CD4-positive, alpha-beta T cell (primary cell): Measurements from ENCODE around the gene TXNIP. TPM values are rescaled to one million over a fixed set of nuclear protein-coding genes. Genes with fewer than 3 reads are reported as not detected.
A peak's percentile ranks its signal among the peaks of the same experiment; 100 is the strongest.

Source experiments
- ATAC-seq: fragments of 200-7000 bp; cut with Tn5 transposase; one replicate; pipeline ENCODE4 v1.10.0; 2022; ENCODE audit warnings: mild to moderate bottlenecking; ENCODE audit not compliant: poor library complexity
- CTCF ChIA-PET: fragments of 350-600 bp; sonication (Branson Sonifier 250); formaldehyde crosslinking; loops from one replicate; lab custom pipeline; 2021; ENCODE audit warnings: antibody characterized with exemption, inconsistent platforms; lab: Charles Lee
- POLR2A ChIA-PET: fragments of 350-600 bp; sonication (Branson Sonifier 250); formaldehyde crosslinking; loops from one replicate; lab custom pipeline; 2021; ENCODE audit warnings: antibody characterized with exemption, inconsistent platforms; lab: Charles Lee
- DNase-seq, 14 experiments: peaks; one replicate each; pipeline ENCODE4 v3.0.0-alpha.2; 2013 to 2020; ENCODE audit warnings: mixed read lengths in 2 of 14
- H3K27ac ChIP-seq, 2 donors: one replicate each; pipeline versions ENCODE4 v1.5.1 to v1.7.0; 2013; ENCODE audit warnings: low read length in 2 of 2, low read depth in 1 of 2, mild to moderate bottlenecking in 1 of 2
- H3K27me3 ChIP-seq, 2 experiments: 1 replicate in 1 of 2; 2 replicates in 1 of 2; pipeline versions ENCODE4 v1.6.1 to v1.7.0; 2013; ENCODE audit warnings: low read length in 2 of 2, control low read depth in 1 of 2, mild to moderate bottlenecking in 1 of 2, moderate library complexity in 1 of 2; ENCODE audit not compliant: insufficient read depth in 2 of 2, control insufficient read depth in 1 of 2
- H3K36me3 ChIP-seq: one replicate; pipeline ENCODE4 v1.6.1; 2013; ENCODE audit warnings: low read length, control low read depth; ENCODE audit not compliant: insufficient read depth
- H3K4me1 ChIP-seq: one replicate; pipeline ENCODE4 v1.6.1; 2013; ENCODE audit warnings: low read length, control low read depth; ENCODE audit not compliant: insufficient read depth
- H3K4me3 ChIP-seq: one replicate; pipeline ENCODE4 v1.5.1; 2013; ENCODE audit warnings: mild to moderate bottlenecking, low read length, moderate library complexity
- H3K9me3 ChIP-seq, 2 experiments: 1 replicate in 1 of 2; 2 replicates in 1 of 2; pipeline versions ENCODE4 v1.6.1 to v1.7.0; 2013; ENCODE audit warnings: low read length in 2 of 2, mild to moderate bottlenecking in 2 of 2, control low read depth in 1 of 2, moderate library complexity in 1 of 2; ENCODE audit not compliant: control insufficient read depth in 1 of 2, insufficient read depth in 1 of 2
- H3K27ac Mint-ChIP-seq: one replicate; pipeline ENCODE4 v1.8.0; 2020; ENCODE audit warnings: mixed read lengths
- H3K27me3 Mint-ChIP-seq: one replicate; pipeline ENCODE4 v1.8.0; 2021; ENCODE audit warnings: mixed read lengths
- H3K36me3 Mint-ChIP-seq: one replicate; pipeline ENCODE4 v1.8.0; 2021; ENCODE audit warnings: low read depth, mixed read lengths
- H3K4me1 Mint-ChIP-seq: one replicate; pipeline ENCODE4 v1.8.0; 2021; ENCODE audit warnings: low read depth, mixed read lengths
- H3K4me3 Mint-ChIP-seq: one replicate; pipeline ENCODE4 v1.8.0; 2020; ENCODE audit warnings: mild to moderate bottlenecking, mixed read lengths
- H3K9me3 Mint-ChIP-seq: one replicate; pipeline ENCODE4 v1.8.0; 2020; ENCODE audit warnings: mixed read lengths
- CTCF ChIP-seq: fragments of 200-600 bp; IDR thresholded peaks from one replicate; pipeline ENCODE4 v1.8.0; 2022; ENCODE audit warnings: antibody characterized with exemption, mild to moderate bottlenecking
- intact Hi-C, 2 experiments: fragments of 100-400 bp; cut with DNase I in 1 of 2; cut with micrococcal nuclease in 1 of 2; formaldehyde crosslinking; loops; one replicate each; pipeline versions ENCODE4 v1.15.1 to v1.9.0; 2023 to 2025; cut with DNase I, micrococcal nuclease
- total RNA-seq, 174 experiments: library from RNA in 2 of 174; stranded (reverse) in 2 of 174; gene quantifications; one replicate each; pipeline ENCODE4 v1.2.3 and lab custom pipeline; 2021 to 2026

The TXNIP gene
- total RNA-seq, 2 experiments from 2014 or later = 1,317 to 1,358 TPM

DNA sequence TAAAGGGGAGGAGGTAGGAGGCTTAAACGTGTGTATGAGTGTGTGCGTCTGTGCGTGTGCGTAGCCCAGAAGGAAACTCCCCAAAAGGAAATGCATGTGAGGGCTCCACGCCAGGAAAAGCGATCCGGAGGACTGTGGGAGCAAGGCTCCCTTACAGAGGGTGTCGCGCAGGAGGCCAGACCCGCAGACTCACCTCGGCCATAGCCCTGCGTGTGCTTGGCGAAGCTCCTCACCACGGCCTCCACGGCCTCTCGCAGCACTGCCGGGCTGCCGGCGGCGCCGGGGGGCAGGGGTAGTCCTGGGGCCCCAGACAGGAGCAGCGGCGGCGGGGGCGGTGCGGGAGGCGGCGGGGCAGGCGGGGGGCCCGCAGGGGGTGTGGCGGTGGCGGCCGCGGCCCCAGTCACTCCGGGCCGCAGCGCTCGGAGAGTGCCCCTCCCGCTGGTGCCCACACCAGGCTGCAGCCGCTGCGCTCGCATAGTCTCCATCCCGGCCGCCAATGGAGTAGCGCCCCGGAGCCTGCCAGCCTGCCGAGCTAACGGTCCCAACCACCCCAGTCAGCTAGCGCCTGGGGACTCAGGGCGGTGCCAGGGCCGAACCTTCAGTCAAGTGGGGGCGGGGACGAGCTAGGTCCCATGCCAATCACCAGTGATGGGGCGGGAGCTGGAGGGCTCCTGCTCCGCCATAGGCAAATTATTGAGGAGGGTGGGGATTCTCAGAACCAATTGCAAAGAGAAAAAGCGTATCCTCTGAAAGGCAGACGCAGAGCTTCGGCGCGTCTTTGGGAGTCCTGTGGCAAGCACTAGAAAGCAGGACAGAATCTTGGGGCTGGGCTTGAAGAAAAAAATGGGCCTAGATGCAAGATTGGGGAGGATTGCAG lies 38.7 kb downstream of the TXNIP start, which contains the start of gene LIX1L:
LIX1L (minus strand) TSS at position 575 of the 877 bp plus-strand sequence; CDS start at position 485, 90 bp downstream.
- peak within 1 kb of the TSS; percentile 87 for H3K27ac Mint-ChIP-seq
- H3K9me3 ChIP-seq = no peaks in the 10 kb centered on the region
- POLR2A ChIA-PET = interaction anchor here (0.9 to 8.8 kb wide), 32 partner anchors 8 to 133 kb away, joined by 3 to 213 read pairs (median 7); partner anchors contain the start of genes ANKRD34A, ANKRD35, NUDT17 and PEX11B
- peaks cover 27% of the 10 kb centered on the region for H3K36me3 Mint-ChIP-seq
- peak within 1 kb of the TSS; percentile 96 for H3K4me3 Mint-ChIP-seq
- peaks cover 76% of the 10 kb centered on the region for H3K4me1 Mint-ChIP-seq
- ATAC-seq = peak; percentile 86
- H3K36me3 ChIP-seq = peaks cover 10% of the 10 kb centered on the region
- peak within 1 kb of the TSS; percentile 75 to 76 for H3K27ac ChIP-seq
- no peak for TF ChIP-seq CTCF
- no peaks in the 10 kb centered on the region for H3K9me3 Mint-ChIP-seq
- CTCF ChIA-PET = interaction anchor here (0.7 to 3.8 kb wide), 6 partner anchors 10 to 112 kb away, joined by 3 to 19 read pairs (median 6); partner anchors contain the start of genes NUDT17 and RBM8A
- peaks cover 66% of the 10 kb centered on the region for H3K4me1 ChIP-seq
- no peaks in the 10 kb centered on the region for H3K27me3 Mint-ChIP-seq
- peak within 1 kb of the TSS; percentile 83 for H3K4me3 ChIP-seq
- intact Hi-C loops = loop anchor here (1.0 to 5.0 kb wide), 4 partner anchors 30 to 1585 kb away; partner anchors contain the start of genes PEX11B (in 2 of the 2), RBM8A (in 2 of the 2), BCL9 (in 1 of the 2) and PIAS3 (in 1 of the 2)
- peak; percentile 87 to 98 (median 93) for DNase-seq
- no peaks in the 10 kb centered on the region for H3K27me3 ChIP-seq

GRCh38 chr1:145956781-145957442 lies 39.5 kb downstream of the TXNIP start:
- peak overlapping the region; percentile 96 for H3K4me3 Mint-ChIP-seq
- ChIA-PET POLR2A (interaction anchor here (1.0 to 8.8 kb wide), 20 partner anchors 9 to 132 kb away, joined by 3 to 213 read pairs (median 13); partner anchors contain the start of genes ANKRD34A, PEX11B, PIAS3 and POLR3C), CTCF (interaction anchor here (3.8 kb wide), 1 partner anchor 30 kb away, joined by 19 read pairs; the partner anchor contains the start of gene RBM8A)
- H3K27me3 Mint-ChIP-seq = no peaks in the 10 kb centered on the region
- H3K4me3 ChIP-seq = peak overlapping the region; percentile 83
- ATAC-seq (no peak), DNase-seq (peak in 4 of 14 experiments; percentile 19 to 50 (median 44))
- H3K9me3 Mint-ChIP-seq = no peaks in the 10 kb centered on the region
- H3K27ac ChIP-seq = peak overlapping the region; percentile 75 to 76
- peak overlapping the region; percentile 87 for H3K27ac Mint-ChIP-seq
- peaks cover 59% of the 10 kb centered on the region for H3K4me1 ChIP-seq
- no peak for TF ChIP-seq CTCF
- H3K36me3 Mint-ChIP-seq = peaks cover 32% of the 10 kb centered on the region
- intact Hi-C loops = loop anchor here (1.0 to 5.0 kb wide), 3 partner anchors 30 to 1585 kb away; partner anchors contain the start of genes PEX11B (in 2 of the 2), BCL9 (in 1 of the 2) and RBM8A (in 1 of the 2)
- H3K9me3 ChIP-seq = no peaks in the 10 kb centered on the region
- H3K27me3 ChIP-seq = no peaks in the 10 kb centered on the region
- peaks cover 15% of the 10 kb centered on the region for H3K36me3 ChIP-seq
- H3K4me1 Mint-ChIP-seq = peaks cover 76% of the 10 kb centered on the region
